NCI-H748 (cell line): ENCODE measurements around the gene ACHE.
A peak's percentile ranks its signal among the peaks of the same experiment; 100 is the strongest.
"Not testable (repeated sequence)": the region's sequence is repeated elsewhere in the genome, so short reads cannot be mapped to it uniquely, and the experiment has no call there.

Experiments used
- DNase-seq: peaks from one replicate; lab custom pipeline; 2025; ENCODE audit not compliant: unreplicated experiment; lab: John Stamatoyannopoulos, UW

Gene ACHE

GRCh38 chr7:100864263-100864845 lies 31.3 kb downstream of the ACHE start:
- DNase-seq: no peak

- DNase-seq: no peak
These were observed 32.2 kb downstream of the ACHE start for GRCh38 chr7:100863406-100863950.

- no peak for DNase-seq
These were observed 34.1 kb downstream of the ACHE start for GRCh38 chr7:100861616-100861985.

GRCh38 chr7:100860702-100861615 lies 34.7 kb downstream of the ACHE start:
- DNase-seq: no peak

- no peak for DNase-seq
These were observed 35.8 kb downstream of the ACHE start for GRCh38 chr7:100859856-100860255.

GRCh38 chr7:100856871-100857282 lies 38.8 kb downstream of the ACHE start:
- DNase-seq: no peak

- no peak for DNase-seq
These were observed 40.2 kb downstream of the ACHE start for GRCh38 chr7:100855515-100855914.

- DNase-seq: not testable (repeated sequence)
These were observed 40.8 kb downstream of the ACHE start for GRCh38 chr7:100854899-100855298.

GRCh38 chr7:100854146-100854895 lies 41.4 kb downstream of the ACHE start:
- peak; percentile 4 for DNase-seq

GRCh38 chr7:100852048-100852872 lies 43.4 kb downstream of the ACHE start, which contains the start of gene SLC12A9:
Gene SLC12A9, plus strand, starts transcription at chr7:100852713. Its CDS starts 1,485 bp downstream, at chr7:100854198.
- peak; percentile 93 for DNase-seq

- DNase-seq: no peak
These were observed 48.3 kb downstream of the ACHE start for GRCh38 chr7:100847360-100847759.

GRCh38 chr7:100840470-100841100 lies 55.1 kb downstream of the ACHE start:
- DNase-seq: no peak
